SW480 (cell line): ENCODE results near the gene SPAAR.
"Not testable (repeated sequence)": the region's sequence is repeated elsewhere in the genome, so short reads cannot be mapped to it uniquely, and the experiment has no call there.

Experiments used
- DNase-seq: peaks from one replicate; pipeline ENCODE4 v3.0.0-alpha.2; 2016; ENCODE audit warnings: low spot score

SPAAR gene

GRCh38 chr9:35909274-35909673, at the start of gene SPAAR:
TSS of gene SPAAR (plus strand) at chr9:35909490. CDS start at chr9:35910464, 974 bp downstream.
- DNase-seq: no peak

- no peak for DNase-seq
These were observed 49.3 kb upstream of the SPAAR start for GRCh38 chr9:35859990-35860339.

- no peak for DNase-seq
These were observed 48.0 kb upstream of the SPAAR start for GRCh38 chr9:35861161-35861897.

- DNase-seq: no peak
These were observed 47.0 kb upstream of the SPAAR start for GRCh38 chr9:35862328-35862727.

GRCh38 chr9:35863583-35863982, 45.7 kb upstream of the SPAAR start:
- no peak for DNase-seq

- no peak for DNase-seq
These were observed 44.5 kb upstream of the SPAAR start for GRCh38 chr9:35864695-35865255.

GRCh38 chr9:35867538-35867937, 41.8 kb upstream of the SPAAR start:
- DNase-seq: no peak

- no peak for DNase-seq
These were observed 40.4 kb upstream of the SPAAR start for GRCh38 chr9:35868933-35869332.

GRCh38 chr9:35869621-35870216, 39.6 kb upstream of the SPAAR start:
- no peak for DNase-seq

GRCh38 chr9:35870351-35870923, 38.9 kb upstream of the SPAAR start, which contains the start of gene OR13J1:
TSS of gene OR13J1 (minus strand) at chr9:35870401. CDS start at chr9:35870401, 0 bp downstream.
- DNase-seq: no peak

- DNase-seq: peak; percentile 62
These were observed 37.7 kb upstream of the SPAAR start for GRCh38 chr9:35871545-35871944.

GRCh38 chr9:35872505-35872904, 36.8 kb upstream of the SPAAR start:
- no peak for DNase-seq

- peak; percentile 68 for DNase-seq
These were observed 26.9 kb upstream of the SPAAR start for GRCh38 chr9:35882263-35882848.

- DNase-seq: no peak
These were observed 26.3 kb upstream of the SPAAR start for GRCh38 chr9:35882996-35883395.

GRCh38 chr9:35884908-35885307, 24.4 kb upstream of the SPAAR start:
- DNase-seq: not testable (repeated sequence)

- DNase-seq: no peak
These were observed 17.6 kb upstream of the SPAAR start for GRCh38 chr9:35891646-35892045.

- no peak for DNase-seq
These were observed 17.2 kb upstream of the SPAAR start for GRCh38 chr9:35892051-35892450.

- DNase-seq: no peak
These were observed 12.7 kb upstream of the SPAAR start for GRCh38 chr9:35896570-35896969.

- not testable (repeated sequence) for DNase-seq
These were observed 11.8 kb upstream of the SPAAR start for GRCh38 chr9:35897376-35898099.

GRCh38 chr9:35898337-35898736, 11.0 kb upstream of the SPAAR start:
- DNase-seq: no peak

- no peak for DNase-seq
These were observed 10.3 kb upstream of the SPAAR start for GRCh38 chr9:35899021-35899420.

- DNase-seq: peak; percentile 73
These were observed 6.2 kb upstream of the SPAAR start for GRCh38 chr9:35903049-35903448.
